ENCODE results near the gene SH3PXD2A. TPM values are rescaled to one million over a fixed set of nuclear protein-coding genes. Genes with fewer than 3 reads are reported as not detected.

Gene SH3PXD2A
- total and polyA plus RNA-seq, 10 of the 15 experiments (the other 5 are each of a cell fraction or from before 2014, with no cell fraction given) = 0.63 to 14.0 (median 4.4) TPM

- Histone ChIP-seq H3K9ac (ENCODE audit: control insufficient read depth, insufficient read depth, low read length) (no peak overlapping the region), H3K36me3 (ENCODE audit: control insufficient read depth in 2 of 2, insufficient read depth in 2 of 2, low read length in 1 of 2) (peaks cover 5 to 15% of the 10 kb centered on the region in 2 experiments; a peak in 3 of 4 replicates), H4K20me1 (ENCODE audit: control insufficient read depth, insufficient read depth) (no peaks in the 10 kb centered on the region; the same call in 1 of the 2 replicates), H3K4me2 (ENCODE audit: control insufficient read depth, insufficient read depth) (no peak overlapping the region), H2AFZ (ENCODE audit: control insufficient read depth, low read depth, low read length) (no peak overlapping the region), H3K27ac (ENCODE audit: control insufficient read depth, insufficient read depth) (no peak overlapping the region), H3K79me2 (ENCODE audit: control insufficient read depth, insufficient read depth, low read length) (peaks cover 7% of the 10 kb centered on the region), H3K4me3 (no peak overlapping the region), H3K9me3 (replicated peaks; ENCODE audit: control insufficient read depth, insufficient read depth, low read length) (no peaks in the 10 kb centered on the region), H3K27me3 (replicated peaks in 1 of 2; ENCODE audit: control insufficient read depth in 2 of 2, insufficient read depth in 2 of 2, low read length in 1 of 2) (no peaks in the 10 kb centered on the region), H3K4me1 (ENCODE audit: control insufficient read depth, insufficient read depth, low read length) (no peaks in the 10 kb centered on the region)
- no peak for FAIRE-seq
- in situ Hi-C loops (cut with MboI) (no loop called here), intact Hi-C loops (cut with micrococcal nuclease; ENCODE audit: unreplicated experiment) (no loop called here)
- DNase-seq (ENCODE audit: low read depth, low spot score) = no peak
- ATAC-seq = no peak
- RAD21 ChIA-PET (ENCODE audit: unreplicated experiment) = no interaction called here
- BruUV-seq (replicated peaks) = no TSS peak
- WGBS (ENCODE audit: insufficient coverage, insufficient replicate concordance, low lambda C conversion rate, missing lambda C conversion rate) = 66% methylated on average over 7 of the region's 7 CpGs
- CTCF ChIA-PET = no interaction called here
- POLR2A ChIA-PET = no interaction called here
- SMC1A ChIA-PET (ENCODE audit: uncharacterized antibody, unreplicated experiment) = no interaction called here
- no peak for TF ChIP-seq SPI1 (IDR thresholded peaks at IDR 0.05; ENCODE audit: borderline replicate concordance, insufficient read depth, low read depth, low read length)
- TF ChIP-seq MTA3 (IDR thresholded peaks at IDR 0.05; ENCODE audit: borderline replicate concordance, low read length) = no peak
- TF ChIP-seq RUNX3 (IDR thresholded peaks at IDR 0.05; ENCODE audit: low read length) = no peak
- no peak for TF ChIP-seq ZZZ3 (IDR thresholded peaks at IDR 0.05; ENCODE audit: control insufficient read depth, insufficient read length, low read depth)
- no peak for TF ChIP-seq ELK1 (IDR thresholded peaks at IDR 0.05; ENCODE audit: low read depth, low read length)
- TF ChIP-seq FOXK2 (IDR thresholded peaks at IDR 0.05) = no peak
- TF ChIP-seq SMARCA5 (IDR thresholded peaks at IDR 0.05) = no peak
- no peak for TF ChIP-seq CTCF (IDR thresholded peaks at IDR 0.05 in 2 of 3, conservative IDR thresholded peaks at IDR 0.05 in 1 of 3; ENCODE audit: control insufficient read depth in 2 of 3, extremely low read depth in 1 of 3, insufficient read depth in 1 of 3, low read depth in 3 of 3, low read length in 3 of 3)
- no peak for TF ChIP-seq ZNF687 (IDR thresholded peaks at IDR 0.05)
- no peak for TF ChIP-seq ZBTB33 (IDR thresholded peaks at IDR 0.05)
- TF ChIP-seq POLR2A (IDR thresholded peaks at IDR 0.05; ENCODE audit: low read depth, low read length) = no peak
- no peak for TF ChIP-seq IRF4 (IDR thresholded peaks at IDR 0.05; ENCODE audit: low read depth, low read length)
- no peak for TF ChIP-seq IKZF2 (IDR thresholded peaks at IDR 0.05)
- no peak for TF ChIP-seq IRF5 (IDR thresholded peaks at IDR 0.05; ENCODE audit: borderline replicate concordance)
- no peak for TF ChIP-seq GATAD2B (conservative IDR thresholded peaks at IDR 0.05; ENCODE audit: low read depth)
Observed at GRCh38 chr10:103672345-103672744, 183.0 kb downstream of the SH3PXD2A start.

All from GM12878 (cell line).